SK-N-SH (cell line): ENCODE data around the gene ZMIZ2. TPM values are rescaled to one million over a fixed set of nuclear protein-coding genes. Genes with fewer than 3 reads are reported as not detected.
A peak's percentile ranks its signal among the peaks of the same experiment; 100 is the strongest.

Source experiments
- CTCF ChIA-PET: fragments of 300-600, 350-600 bp; formaldehyde crosslinking; extraction: SDS; loops from one replicate; lab custom pipeline; 2021; lab: Yijun Ruan, JAX
- POLR2A ChIA-PET: fragments of 350-600 bp; sonication (Branson Sonifier 250); formaldehyde crosslinking; extraction: SDS; loops from one replicate; lab custom pipeline; 2020; ENCODE audit warnings: antibody characterized with exemption, inconsistent platforms; lab: Yijun Ruan, JAX
- DNase-seq: peaks from one replicate; pipeline ENCODE4 v3.0.0; 2012
- H2AFZ ChIP-seq: fragments of 200-600 bp; sonication (generic); 2 replicates; pipeline ENCODE4 v1.8.1; 2016; ENCODE audit warnings: antibody characterized with exemption, mild to moderate bottlenecking, low read depth
- H3F3A ChIP-seq: fragments of 200-600 bp; sonication (generic); replicated peaks from 2 replicates; pipeline ENCODE3; 2016; ENCODE audit warnings: antibody characterized with exemption, mild to moderate bottlenecking; ENCODE audit not compliant: insufficient read depth
- H3K27ac ChIP-seq, 2 experiments: fragments of 200-500 bp in 1 of 2; fragments of 200-600 bp in 1 of 2; sonication (Bioruptor generic) in 1 of 2; sonication (generic), shearing (Covaris generic) in 1 of 2; 2 replicates each; pipeline versions ENCODE4 v1.5.1 to v1.6.1; 2014 to 2016; ENCODE audit warnings: low read depth in 2 of 2, inconsistent platforms in 1 of 2, low read length in 1 of 2, mild to moderate bottlenecking in 1 of 2, mixed read lengths in 1 of 2
- H3K27me3 ChIP-seq: fragments of 200-600 bp; sonication (generic), shearing (Covaris generic); 2 replicates; pipeline ENCODE4 v1.6.1; 2016; ENCODE audit warnings: mixed run types; ENCODE audit not compliant: insufficient read depth
- H3K36me3 ChIP-seq, 2 experiments: fragments of 200-500 bp in 1 of 2; fragments of 200-600 bp in 1 of 2; sonication (Bioruptor generic) in 1 of 2; sonication (generic) in 1 of 2; replicated peaks in 1 of 2; 2 replicates each; pipeline versions ENCODE3 to v1.5.1; 2014 to 2016; ENCODE audit warnings: low read length in 1 of 2, mild to moderate bottlenecking in 1 of 2; ENCODE audit not compliant: insufficient read depth in 2 of 2, control insufficient read depth in 1 of 2
- H3K4me1 ChIP-seq, 2 experiments: fragments of 200-500 bp in 1 of 2; fragments of 200-600 bp in 1 of 2; sonication (Bioruptor generic) in 1 of 2; sonication (generic), shearing (Covaris generic) in 1 of 2; 2 replicates each; pipeline versions ENCODE4 v1.5.1 to v1.6.1; 2014 to 2016; ENCODE audit warnings: low read depth in 1 of 2, low read length in 1 of 2, mixed run types in 1 of 2; ENCODE audit not compliant: insufficient read depth in 2 of 2, control insufficient read depth in 1 of 2
- H3K4me2 ChIP-seq: fragments of 200-600 bp; sonication (generic), shearing (Covaris generic); 2 replicates; pipeline ENCODE4 v1.6.1; 2017; ENCODE audit warnings: mixed run types
- H3K4me3 ChIP-seq, 2 experiments: fragments of 200-500 bp in 1 of 2; fragments of 200-600 bp in 1 of 2; sonication (Bioruptor generic) in 1 of 2; sonication (generic), shearing (Covaris generic) in 1 of 2; 2 replicates each; pipeline versions ENCODE4 v1.5.1 to v1.8.1; 2014 to 2016; ENCODE audit warnings: low read depth in 2 of 2, inconsistent platforms in 1 of 2, low read length in 1 of 2, mild to moderate bottlenecking in 1 of 2, mixed read lengths in 1 of 2, moderate library complexity in 1 of 2
- H3K79me2 ChIP-seq: fragments of 200-600 bp; sonication (generic); 2 replicates; pipeline ENCODE4 v1.8.1; 2017; ENCODE audit warnings: mild to moderate bottlenecking; ENCODE audit not compliant: insufficient read depth
- H3K9ac ChIP-seq: fragments of 200-600 bp; sonication (generic); 2 replicates; pipeline ENCODE4 v1.6.1; 2017; ENCODE audit warnings: mixed run types
- H3K9me2 ChIP-seq: fragments of 200-600 bp; sonication (generic); 2 replicates; pipeline ENCODE4 v1.6.1; 2017; ENCODE audit warnings: mixed run types
- H3K9me3 ChIP-seq: fragments of 200-600 bp; sonication (generic); 2 replicates; pipeline ENCODE4 v1.6.1; 2017; ENCODE audit warnings: mixed run types, mild to moderate bottlenecking, moderate library complexity
- H4K20me1 ChIP-seq: fragments of 200-600 bp; sonication (generic); 2 replicates; pipeline ENCODE4 v1.6.1; 2017; ENCODE audit warnings: mild to moderate bottlenecking, mixed run types; ENCODE audit not compliant: insufficient read depth
- EP300 ChIP-seq, 2 experiments: IDR thresholded peaks; 2 replicates each; pipeline versions ENCODE4 v1.4.0 to v1.6.1; 2012; ENCODE audit warnings: borderline replicate concordance in 1 of 2, low read depth in 1 of 2, low read length in 1 of 2
- FOSL2 ChIP-seq: IDR thresholded peaks from 2 replicates; pipeline ENCODE4 v1.4.0; 2012; ENCODE audit warnings: low read depth, mild to moderate bottlenecking, moderate library complexity, borderline replicate concordance
- GATA2 ChIP-seq: sonication (generic); formaldehyde crosslinking; IDR thresholded peaks from 2 replicates; pipeline ENCODE4 v1.5.0; 2020; ENCODE audit warnings: mild to moderate bottlenecking, missing genetic modification reagents
- USF1 ChIP-seq: IDR thresholded peaks from 2 replicates; pipeline ENCODE4 v1.4.0; 2012; ENCODE audit warnings: low read depth, borderline replicate concordance
- ZBTB33 ChIP-seq: IDR thresholded peaks from 2 replicates; pipeline ENCODE4 v1.4.0; 2012; ENCODE audit warnings: low read depth, borderline replicate concordance
- WGBS: methylation state at CpG from one replicate; pipeline ENCODE4 v1.1.6; 2017; ENCODE audit warnings: low lambda C conversion rate; 5-methylcytosine and 5-hydroxymethylcytosine counted together
- polyA plus RNA-seq, 3 experiments: library from polyadenylated mRNA; depleted of rRNA; stranded (reverse); fragments of >200 nt; gene quantifications; 2 replicates each; pipeline ENCODE4 v1.2.3, GENCODE V29; 2012

The ZMIZ2 gene
- polyA plus RNA-seq, 1 of the 3 experiments (the other 2 are of a cell fraction), result 18.1 TPM

GRCh38 chr7:44707558-44708230, 41.0 kb upstream of the ZMIZ2 start (continued):
- TF ChIP-seq ZBTB33, result no peak
- TF ChIP-seq GATA2 (CRISPR knock-in tag), result no peak
- no peak for TF ChIP-seq EP300 (IDR thresholded peaks at IDR 0.05; ENCODE audit: borderline replicate concordance in 1 of 2, low read depth in 1 of 2, low read length in 1 of 2)
- TF ChIP-seq, all 33 proteins: peak for 0

GRCh38 chr7:44709011-44709915, 39.4 kb upstream of the ZMIZ2 start:
- CTCF ChIA-PET, result interaction anchor here (0.8 kb wide), 1 partner anchor 9 kb away, joined by 3 read pairs; no protein-coding TSS in a partner anchor
- Histone ChIP-seq H4K20me1 (no peaks in the 10 kb centered on the region), H3K4me1 (no peaks in the 10 kb centered on the region; a peak in 1 of 4 replicates), H3K9me3 (peaks cover 1% of the 10 kb centered on the region; the same call in 1 of the 2 replicates), H3K36me3 (peaks cover 4 to 26% of the 10 kb centered on the region in 2 experiments), H3K79me2 (no peaks in the 10 kb centered on the region), H3F3A (peaks cover 5% of the 10 kb centered on the region), H3K27ac (no peak overlapping the region), H3K9ac (no peak overlapping the region)
- peak; percentile 39 for DNase-seq
- TF ChIP-seq USF1, result no peak
- no peak for TF ChIP-seq ZBTB33
- no peak for TF ChIP-seq FOSL2
- TF ChIP-seq, all 33 proteins: peak for 0
- Histone ChIP-seq H3K9me2 (no peaks in the 10 kb centered on the region), H3K4me2 (no peak overlapping the region), H2AFZ (no peak overlapping the region), H3K27me3 (no peaks in the 10 kb centered on the region), H3K4me3 (no peak overlapping the region)
- POLR2A ChIA-PET, result no interaction called here
- 93% methylated on average over 16 of the region's 19 CpGs for WGBS
